WI38 (cell line): ENCODE data around the gene PADI1.

Source experiments
- H3K4me3 ChIP-seq: 2 replicates; pipeline ENCODE4 v1.5.1; 2011; ENCODE audit warnings: low read depth, mild to moderate bottlenecking, control low read depth, low read length
- CTCF ChIP-seq: IDR thresholded peaks from 2 replicates; pipeline ENCODE4 v1.5.1; 2012; ENCODE audit warnings: low read depth, mild to moderate bottlenecking, control low read depth, low read length

The PADI1 gene

DNA sequence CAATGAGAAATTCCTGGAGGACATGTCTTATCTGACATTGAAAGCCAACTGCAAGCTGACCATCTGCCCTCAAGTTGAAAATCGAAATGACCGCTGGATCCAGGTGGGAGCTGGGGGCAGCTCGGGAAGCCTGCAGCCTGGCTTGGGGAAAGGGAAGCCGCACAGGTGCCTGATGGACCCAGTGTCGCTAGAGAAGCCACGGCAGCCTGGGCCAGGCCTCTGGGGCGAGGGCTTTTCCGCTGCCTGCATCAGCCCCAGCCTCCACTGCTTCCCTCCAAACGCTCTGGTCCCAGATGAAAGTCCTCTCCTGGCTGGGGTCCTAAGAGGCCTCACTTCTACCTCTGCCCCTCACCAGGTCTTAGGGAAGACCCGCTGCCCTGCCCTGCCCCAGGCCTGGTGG, 25.2 kb downstream of the PADI1 start:
- H3K4me3 ChIP-seq, result no peak overlapping the region
- TF ChIP-seq CTCF, result no peak

GRCh38 chr1:17230671-17231310, 25.9 kb downstream of the PADI1 start:
- no peak overlapping the region for H3K4me3 ChIP-seq
- no peak for TF ChIP-seq CTCF

GRCh38 chr1:17232759-17233661, 28.1 kb downstream of the PADI1 start:
- TF ChIP-seq CTCF, result no peak
- H3K4me3 ChIP-seq, result no peak overlapping the region

DNA sequence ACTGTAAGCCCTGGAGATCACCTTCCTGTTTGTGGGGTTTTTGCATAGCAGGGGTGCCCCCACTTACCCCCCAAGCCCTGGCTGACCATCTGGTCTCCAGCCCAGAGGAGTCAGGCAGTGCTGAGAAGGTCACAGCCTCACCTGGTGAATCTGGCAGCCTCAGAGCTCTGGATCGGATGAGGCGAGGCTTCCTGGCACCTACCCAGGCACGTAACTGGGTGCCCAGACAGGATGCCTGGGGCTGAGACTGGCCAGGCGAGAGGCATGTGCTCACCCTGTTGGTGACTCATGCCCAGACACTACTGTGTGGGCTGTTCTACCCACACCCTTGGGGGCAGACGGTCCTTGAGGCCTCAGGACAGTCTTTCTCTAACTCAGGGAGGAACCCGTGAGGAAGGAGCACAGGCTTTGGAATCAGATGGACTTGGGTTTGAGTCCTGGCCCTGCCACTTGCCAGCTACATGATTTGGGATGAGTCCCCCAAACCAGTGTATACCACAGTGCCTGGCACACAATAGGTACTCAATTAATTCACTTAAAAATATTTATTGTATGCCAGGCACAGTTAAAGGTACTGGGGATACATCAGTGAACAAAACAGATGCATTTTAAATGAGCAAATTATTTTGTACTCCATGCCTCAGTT, 28.9 kb downstream of the PADI1 start:
- H3K4me3 ChIP-seq, result no peak overlapping the region
- no peak for TF ChIP-seq CTCF

DNA sequence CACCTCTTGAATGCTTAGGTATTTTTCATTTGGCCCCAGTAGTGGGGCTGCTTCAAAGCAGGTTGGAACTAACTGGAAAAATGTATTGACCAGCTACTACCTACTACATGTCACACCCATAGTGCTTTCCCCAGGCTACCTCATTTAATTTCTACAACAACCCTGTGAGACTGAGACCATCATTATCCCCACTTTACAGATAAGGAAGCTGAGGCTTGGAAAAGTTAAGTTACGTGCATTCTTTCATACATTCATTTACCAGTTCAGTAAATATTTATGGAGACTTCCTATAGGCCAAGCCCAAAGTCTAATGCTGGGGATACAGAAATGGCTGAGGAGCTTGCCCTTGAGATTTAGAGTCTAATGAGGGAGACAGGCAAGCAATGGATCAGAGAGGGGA, 29.5 kb downstream of the PADI1 start:
- no peak for TF ChIP-seq CTCF

GRCh38 chr1:17235135-17235885, 30.4 kb downstream of the PADI1 start:
- no peak for TF ChIP-seq CTCF
- H3K4me3 ChIP-seq, result no peak overlapping the region

More for the DNA sequence above, 29.5 kb downstream of the PADI1 start:
- H3K4me3 ChIP-seq, result no peak overlapping the region
